K562 (cell line): ENCODE data around the gene NSUN3. TPM values are rescaled to one million over a fixed set of nuclear protein-coding genes. Genes with fewer than 3 reads are reported as not detected.

ENCODE experiments used
- ATAC-seq: fragments of 200-7000 bp; cut with Tn5 transposase; 3 replicates; pipeline ENCODE4 v1.9.1; 2020; ENCODE audit warnings: moderate library complexity
- BruUV-seq: library from RNA; stranded (reverse); fragments of 400-500 nt; replicated peaks from 2 replicates; lab custom pipeline; 2021; lab: Mats Ljungman, UMichigan
- CTCF ChIA-PET: fragments of 300-600 bp; formaldehyde crosslinking; extraction: SDS; loops from one replicate; lab custom pipeline; 2021; ENCODE audit warnings: low intra/inter-chr PET ratio; lab: Yijun Ruan, JAX
- POLR2A ChIA-PET: fragments of 300-600, 350-650 bp; sonication (Branson Sonifier 250); formaldehyde crosslinking; extraction: SDS; loops from one replicate; lab custom pipeline; 2021; ENCODE audit warnings: antibody characterized with exemption, inconsistent platforms; lab: Yijun Ruan, JAX
- DNase-seq, 4 experiments: peaks; one replicate each; pipeline versions ENCODE4 v3.0.0 to v3.0.0-alpha.2; 2011 to 2018; ENCODE audit warnings: low spot score in 3 of 4, mixed read lengths in 3 of 4; ENCODE audit errors: extremely low read depth in 1 of 4
- FAIRE-seq: peaks from 2 replicates; lab custom pipeline; 2011; peaks lifted over from hg19 to GRCh38; lab: Jason Lieb, UNC
- H2AFZ ChIP-seq: 2 replicates; pipeline ENCODE4 v1.6.0; 2011; ENCODE audit warnings: low read depth, low read length, control low read depth, inconsistent platforms
- H3K27ac ChIP-seq: fragments of 200-600 bp; 3 replicates; pipeline ENCODE4 v1.8.0; 2011; ENCODE audit warnings: low read depth, mild to moderate bottlenecking, control low read depth, inconsistent platforms, low read length, moderate library complexity, mixed read lengths; ENCODE audit errors: extremely low read depth
- H3K27me3 ChIP-seq, 2 experiments: fragments of 300-600 bp in 1 of 2; 2 replicates in 1 of 2; 3 replicates in 1 of 2; pipeline versions ENCODE4 v1.6.0 to v1.8.0; 2011; ENCODE audit warnings: inconsistent platforms in 2 of 2, low read length in 2 of 2, mild to moderate bottlenecking in 1 of 2, mixed read lengths in 1 of 2, moderate library complexity in 1 of 2; ENCODE audit not compliant: control insufficient read depth in 2 of 2, insufficient read depth in 2 of 2
- H3K36me3 ChIP-seq: fragments of 300-600 bp; 3 replicates; pipeline ENCODE4 v1.8.0; 2011; ENCODE audit warnings: mild to moderate bottlenecking, low read length, inconsistent platforms; ENCODE audit not compliant: control insufficient read depth, insufficient read depth
- H3K4me1 ChIP-seq, 2 experiments: fragments of 200-600 bp in 1 of 2; replicated peaks in 1 of 2; 2 replicates in 1 of 2; 3 replicates in 1 of 2; pipeline versions ENCODE4 v1.5.1 to v1.8.0; 2011; ENCODE audit warnings: inconsistent platforms in 2 of 2, low read length in 2 of 2, mild to moderate bottlenecking in 1 of 2, mixed read lengths in 1 of 2, moderate library complexity in 1 of 2; ENCODE audit not compliant: control insufficient read depth in 2 of 2, insufficient read depth in 2 of 2
- H3K4me2 ChIP-seq: 2 replicates; pipeline ENCODE4 v1.6.1; 2011; ENCODE audit warnings: low read length, control low read depth, inconsistent platforms, mixed read lengths; ENCODE audit not compliant: insufficient read depth
- H3K4me3 ChIP-seq: fragments of 200-600 bp; sonication (generic), shearing (Covaris generic); 2 replicates; pipeline ENCODE4 v1.5.1; 2016; ENCODE audit warnings: control low read depth, inconsistent platforms
- H3K79me2 ChIP-seq: fragments of 200-600 bp; 3 replicates; pipeline ENCODE4 v1.8.0; 2011; ENCODE audit warnings: low read length, inconsistent platforms; ENCODE audit not compliant: control insufficient read depth, insufficient read depth
- H3K9ac ChIP-seq, 2 experiments: 2 replicates each; pipeline versions ENCODE4 v1.6.0 to v1.6.1; 2011; ENCODE audit warnings: low read depth in 2 of 2, low read length in 2 of 2, control low read depth in 1 of 2, inconsistent platforms in 1 of 2, mild to moderate bottlenecking in 1 of 2, mixed read lengths in 1 of 2; ENCODE audit not compliant: insufficient read depth in 1 of 2
- H3K9me1 ChIP-seq: one replicate; pipeline ENCODE4 v1.6.0; 2011; ENCODE audit warnings: inconsistent platforms, mild to moderate bottlenecking, low read length, moderate library complexity; ENCODE audit not compliant: control insufficient read depth, insufficient read depth
- H3K9me3 ChIP-seq: replicated peaks from 2 replicates; pipeline ENCODE4 v1.5.1; 2011; ENCODE audit warnings: low read depth, low read length, inconsistent platforms; ENCODE audit not compliant: control insufficient read depth, insufficient read depth
- H4K20me1 ChIP-seq: replicated peaks from 2 replicates; pipeline ENCODE4 v1.6.1; 2011; ENCODE audit warnings: low read length, inconsistent platforms, mixed read lengths; ENCODE audit not compliant: control insufficient read depth, insufficient read depth
- CC2D1A ChIP-seq: fragments of 450-650 bp; IDR thresholded peaks from 2 replicates; pipeline ENCODE4 v1.6.1; 2017; ENCODE audit warnings: mild to moderate bottlenecking
- CCAR2 ChIP-seq: fragments of 200-400 bp; formaldehyde crosslinking; IDR thresholded peaks from 2 replicates; pipeline ENCODE4 v1.6.1; 2017; ENCODE audit warnings: mild to moderate bottlenecking, low read depth, low read length
- ERF ChIP-seq: fragments of 450-650 bp; formaldehyde crosslinking; IDR thresholded peaks from 2 replicates; pipeline ENCODE4 v1.4.0; 2020; ENCODE audit warnings: mild to moderate bottlenecking, mixed read lengths
- MCM3 ChIP-seq: fragments of 450-650 bp; IDR thresholded peaks from 2 replicates; pipeline ENCODE4 v1.6.1; 2016
- POLR2AphosphoS2 ChIP-seq: IDR thresholded peaks from 2 replicates; pipeline ENCODE4 v1.6.1; 2012; ENCODE audit warnings: low read length, improper control_type of control experiment
- RFX5 ChIP-seq: IDR thresholded peaks from 2 replicates; pipeline ENCODE4 v1.6.1; 2011; ENCODE audit warnings: low read depth, mild to moderate bottlenecking, improper control_type of control experiment, low read length
- SMAD4 ChIP-seq: fragments of 250-450 bp; sonication (Bioruptor Pico); conservative IDR thresholded peaks from 2 replicates; pipeline ENCODE4 v1.8.0; 2021; ENCODE audit warnings: inconsistent platforms, mild to moderate bottlenecking, moderate library complexity
- TEAD4 ChIP-seq, 2 experiments: sonication (generic) in 1 of 2; formaldehyde crosslinking in 1 of 2; IDR thresholded peaks; 2 replicates each; pipeline versions ENCODE4 v1.6.1 to v1.8.0; 2012 to 2022; ENCODE audit warnings: borderline replicate concordance in 1 of 2, inconsistent platforms in 1 of 2, low read length in 1 of 2, mild to moderate bottlenecking in 1 of 2, missing genetic modification reagents in 1 of 2
- ZNF224 ChIP-seq: sonication (generic); formaldehyde crosslinking; IDR thresholded peaks from 2 replicates; pipeline ENCODE4 v1.8.0; 2022; ENCODE audit warnings: mild to moderate bottlenecking, missing genetic modification reagents
- in situ Hi-C: fragments of 300-500 bp; cut with MboI; formaldehyde crosslinking; loops from 4 replicates; pipeline ENCODE4 v1.15.0; 2018; ENCODE audit warnings: inconsistent platforms, mixed read lengths
- intact Hi-C: fragments of 100-400 bp; cut with micrococcal nuclease; formaldehyde crosslinking; loops from 2 replicates; pipeline ENCODE4 v1.14.2; 2022
- polyA plus RNA-seq, 8 experiments: library from polyadenylated mRNA; depleted of rRNA in 4 of 8; stranded (reverse) in 5 of 8; unstranded in 3 of 8; fragments of >200 nt; fragmentation: Nextera tagmentation in 2 of 8; fragmentation: Illumina TruSeq in 1 of 8; extraction: Ambion mirVana in 2 of 8; extraction: Trizol in 1 of 8; gene quantifications; 2 replicates each; pipeline versions ENCODE4 v1.2.1 to v1.2.3, GENCODE V29; 2011 to 2014; ENCODE audit warnings: inconsistent platforms in 1 of 8, missing spikeins in 1 of 8
- total RNA-seq, 7 experiments: library from RNA; depleted of rRNA in 6 of 7; stranded (reverse); fragments of >200 nt in 6 of 7; fragmentation: Illumina TruSeq in 2 of 7; extraction: Trizol in 2 of 7; gene quantifications; 2 replicates each; pipeline versions ENCODE4 v1.2.1 to v1.2.3, GENCODE V29; 2011 to 2021; ENCODE audit warnings: low replicate concordance in 1 of 7
- TF ChIP-seq, protein P1 (sequence below): sonication (generic); formaldehyde crosslinking; IDR thresholded peaks from 2 replicates; pipeline ENCODE4 v1.8.0; 2022; ENCODE audit warnings: mild to moderate bottlenecking, missing genetic modification reagents
- TF ChIP-seq, protein P2 (sequence below): fragments of 450-650 bp; formaldehyde crosslinking; IDR thresholded peaks from 2 replicates; pipeline ENCODE4 v1.4.0; 2020; ENCODE audit warnings: mild to moderate bottlenecking, moderate library complexity

Gene NSUN3
- total and polyA plus RNA-seq, 9 of the 15 experiments (the other 6 are each of a cell fraction or from before 2014, with no cell fraction given): 4.4 to 12.3 (median 7.6) TPM

GRCh38 chr3:94050546-94050945, 12.3 kb upstream of the NSUN3 start:
- peaks cover 8% of the 10 kb centered on the region; the same call in 1 of the 3 replicates for H3K36me3 ChIP-seq
- intact Hi-C loops (no loop called here), in situ Hi-C loops (no loop called here)
- H3K27ac ChIP-seq: no peak overlapping the region
- no peak overlapping the region for H2AFZ ChIP-seq
- ATAC-seq (no peak), FAIRE-seq (no peak), DNase-seq (no peak)
- H3K4me1 ChIP-seq: no peaks in the 10 kb centered on the region
- H3K79me2 ChIP-seq: no peaks in the 10 kb centered on the region
- H4K20me1 ChIP-seq: no peaks in the 10 kb centered on the region
- TF ChIP-seq, protein P1, sequence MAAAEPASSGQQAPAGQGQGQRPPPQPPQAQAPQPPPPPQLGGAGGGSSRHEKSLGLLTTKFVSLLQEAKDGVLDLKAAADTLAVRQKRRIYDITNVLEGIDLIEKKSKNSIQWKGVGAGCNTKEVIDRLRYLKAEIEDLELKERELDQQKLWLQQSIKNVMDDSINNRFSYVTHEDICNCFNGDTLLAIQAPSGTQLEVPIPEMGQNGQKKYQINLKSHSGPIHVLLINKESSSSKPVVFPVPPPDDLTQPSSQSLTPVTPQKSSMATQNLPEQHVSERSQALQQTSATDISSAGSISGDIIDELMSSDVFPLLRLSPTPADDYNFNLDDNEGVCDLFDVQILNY (CRISPR knock-in tag): no peak
- no peak for TF ChIP-seq POLR2AphosphoS2
- TF ChIP-seq CCAR2: no peak
- no peak for TF ChIP-seq ZNF224 (CRISPR knock-in tag)
- no peak for TF ChIP-seq TEAD4 (IDR thresholded peaks at IDR 0.05; ENCODE audit: low read length)
- no peak for TF ChIP-seq TEAD4 (CRISPR knock-in tag; IDR thresholded peaks at IDR 0.05; ENCODE audit: borderline replicate concordance)
- TF ChIP-seq, protein P2, sequence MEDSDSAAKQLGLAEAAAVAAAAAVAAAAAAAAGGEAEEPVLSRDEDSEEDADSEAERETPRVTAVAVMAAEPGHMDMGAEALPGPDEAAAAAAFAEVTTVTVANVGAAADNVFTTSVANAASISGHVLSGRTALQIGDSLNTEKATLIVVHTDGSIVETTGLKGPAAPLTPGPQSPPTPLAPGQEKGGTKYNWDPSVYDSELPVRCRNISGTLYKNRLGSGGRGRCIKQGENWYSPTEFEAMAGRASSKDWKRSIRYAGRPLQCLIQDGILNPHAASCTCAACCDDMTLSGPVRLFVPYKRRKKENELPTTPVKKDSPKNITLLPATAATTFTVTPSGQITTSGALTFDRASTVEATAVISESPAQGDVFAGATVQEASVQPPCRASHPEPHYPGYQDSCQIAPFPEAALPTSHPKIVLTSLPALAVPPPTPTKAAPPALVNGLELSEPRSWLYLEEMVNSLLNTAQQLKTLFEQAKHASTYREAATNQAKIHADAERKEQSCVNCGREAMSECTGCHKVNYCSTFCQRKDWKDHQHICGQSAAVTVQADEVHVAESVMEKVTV: no peak
- no peak for TF ChIP-seq MCM3
- no peak for TF ChIP-seq ERF (CRISPR knock-in tag)
- TF ChIP-seq CC2D1A: no peak
- no peak for TF ChIP-seq SMAD4 (CRISPR knock-in tag)
- TF ChIP-seq RFX5: no peak
- H3K9me1 ChIP-seq: no peaks in the 10 kb centered on the region
- ChIA-PET POLR2A (no interaction called here), CTCF (no interaction called here)
- H3K9ac ChIP-seq: no peak overlapping the region
- no peaks in the 10 kb centered on the region for H3K9me3 ChIP-seq
- no TSS peak for BruUV-seq
- no peak overlapping the region for H3K4me3 ChIP-seq
- H3K4me2 ChIP-seq: no peak overlapping the region
- no peaks in the 10 kb centered on the region for H3K27me3 ChIP-seq
